ENCODE data around the gene LCN15.
"Not testable (repeated sequence)": the region's sequence is repeated elsewhere in the genome, so short reads cannot be mapped to it uniquely, and the experiment has no call there.

Gene LCN15

GRCh38 chr9:136794281-136794999 is 30.1 kb upstream of the LCN15 start:
- no peak for DNase-seq (ENCODE audit: low spot score)

DNA sequence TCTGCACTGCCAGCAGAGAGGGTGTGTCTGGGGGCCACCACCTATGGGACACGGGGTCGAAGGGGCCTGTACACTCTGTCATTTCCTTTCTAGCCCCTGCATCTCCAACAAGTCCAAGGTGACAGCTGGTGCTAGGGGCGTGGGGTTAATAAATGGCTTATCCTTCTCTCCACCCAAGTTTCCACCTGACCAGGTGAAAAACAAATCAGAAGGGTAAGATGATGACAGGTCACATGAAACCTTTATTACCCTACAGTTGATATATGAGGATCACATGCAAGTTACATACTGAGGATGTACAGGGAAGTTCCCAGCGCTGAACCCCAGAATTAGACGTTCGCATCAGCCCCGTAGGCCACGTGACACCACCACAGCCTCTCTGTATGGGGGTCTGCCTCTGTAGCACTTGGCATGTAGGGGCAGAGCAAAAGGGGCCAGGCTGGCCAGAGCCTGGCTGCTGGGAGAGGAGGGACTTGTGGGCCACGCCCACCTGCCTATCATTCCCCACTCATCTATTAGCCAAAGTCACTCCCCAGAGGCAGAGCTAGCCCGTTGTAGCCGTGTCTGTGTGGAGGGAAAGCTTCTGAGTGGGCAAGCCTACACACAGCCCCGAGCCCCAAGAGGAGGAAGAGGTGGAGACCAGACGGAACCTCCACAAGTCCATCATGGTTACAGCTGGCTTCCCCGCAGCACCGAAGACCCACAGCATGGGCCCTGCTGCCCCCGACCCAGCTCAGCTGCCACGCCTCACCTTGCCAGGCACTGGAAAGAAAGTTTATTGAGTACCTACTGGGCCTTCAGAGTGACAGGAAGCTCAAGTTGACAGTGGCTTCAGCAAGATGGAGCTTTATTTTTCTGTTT is 29.0 kb upstream of the LCN15 start:
- peak; percentile 67 for DNase-seq (ENCODE audit: low spot score)

- no peak for DNase-seq (ENCODE audit: low spot score)
Measured at GRCh38 chr9:136792321-136793085, 28.2 kb upstream of the LCN15 start.

DNA sequence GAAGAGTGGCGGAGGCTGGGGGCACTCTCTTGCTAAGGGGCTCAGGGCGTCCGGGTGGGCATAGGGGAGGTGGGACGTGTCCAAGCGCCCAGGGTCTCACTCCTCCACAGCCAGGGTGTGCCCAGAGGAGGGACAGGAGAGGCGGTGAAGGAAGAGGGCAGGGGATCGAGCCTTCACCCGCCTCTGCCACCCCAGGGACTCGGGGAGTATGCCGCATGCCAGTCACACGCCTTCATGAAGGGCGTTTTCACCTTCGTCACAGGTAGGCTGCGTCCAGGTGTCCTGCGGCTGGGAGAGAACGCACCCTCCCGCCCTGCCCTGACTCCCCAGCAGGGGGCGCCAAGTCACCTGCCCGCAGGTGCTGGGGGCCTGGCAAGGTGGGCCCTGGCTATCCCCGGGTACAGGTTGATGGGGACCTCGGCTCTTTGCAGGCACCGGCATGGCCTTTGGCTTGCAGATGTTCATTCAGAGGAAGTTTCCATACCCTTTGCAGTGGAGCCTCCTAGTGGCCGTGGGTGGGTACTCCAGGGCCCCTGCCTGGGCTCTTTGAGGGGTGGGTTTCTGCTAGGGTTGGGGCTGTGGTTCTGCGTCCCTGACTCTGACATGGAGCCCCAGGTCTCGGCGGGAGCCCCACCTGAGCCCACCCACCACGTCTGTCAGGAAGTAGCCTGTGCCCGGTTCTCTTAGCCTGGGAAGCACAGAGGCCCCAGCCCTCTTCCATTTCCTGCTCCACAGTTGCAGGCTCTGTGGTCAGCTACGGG is 27.4 kb upstream of the LCN15 start:
- DNase-seq (ENCODE audit: low spot score): peak; percentile 67

- peak; percentile 100 for DNase-seq (ENCODE audit: low spot score)
Measured at GRCh38 chr9:136790640-136791515, 26.6 kb upstream of the LCN15 start, which contains the start of gene TMEM141. TSS of gene TMEM141 (plus strand) at chr9:136791344. CDS start at chr9:136791371, 27 bp downstream.

- no peak for DNase-seq (ENCODE audit: low spot score)
Measured at GRCh38 chr9:136789523-136789937, 25.2 kb upstream of the LCN15 start.

GRCh38 chr9:136788644-136789522 is 24.6 kb upstream of the LCN15 start:
- DNase-seq (ENCODE audit: low spot score): not testable (repeated sequence)

GRCh38 chr9:136787690-136788400 is 23.5 kb upstream of the LCN15 start:
- DNase-seq (ENCODE audit: low spot score): peak; percentile 88

- not testable (repeated sequence) for DNase-seq (ENCODE audit: low spot score)
Measured at GRCh38 chr9:136786983-136787382, 22.7 kb upstream of the LCN15 start.

DNA sequence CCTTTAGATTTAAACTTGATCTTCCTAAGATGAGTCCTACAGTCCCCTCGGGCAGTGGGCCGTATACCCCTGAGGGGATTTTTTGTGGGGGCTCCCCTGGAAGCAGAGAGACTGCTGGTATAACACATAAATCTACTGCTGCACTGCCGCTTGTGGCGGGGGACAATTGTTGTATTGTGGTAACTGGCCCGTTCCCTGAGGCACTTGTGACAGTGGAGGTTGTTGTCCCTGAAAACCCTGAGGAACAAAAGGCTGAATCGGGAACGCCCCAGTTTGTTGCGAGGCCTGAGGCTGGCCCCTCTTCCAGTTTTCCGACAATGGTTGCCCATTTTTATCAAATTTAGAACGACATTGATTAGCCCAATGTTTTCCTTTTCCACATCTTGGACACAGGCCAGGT is 22.1 kb upstream of the LCN15 start:
- no peak for DNase-seq (ENCODE audit: low spot score)

DNA sequence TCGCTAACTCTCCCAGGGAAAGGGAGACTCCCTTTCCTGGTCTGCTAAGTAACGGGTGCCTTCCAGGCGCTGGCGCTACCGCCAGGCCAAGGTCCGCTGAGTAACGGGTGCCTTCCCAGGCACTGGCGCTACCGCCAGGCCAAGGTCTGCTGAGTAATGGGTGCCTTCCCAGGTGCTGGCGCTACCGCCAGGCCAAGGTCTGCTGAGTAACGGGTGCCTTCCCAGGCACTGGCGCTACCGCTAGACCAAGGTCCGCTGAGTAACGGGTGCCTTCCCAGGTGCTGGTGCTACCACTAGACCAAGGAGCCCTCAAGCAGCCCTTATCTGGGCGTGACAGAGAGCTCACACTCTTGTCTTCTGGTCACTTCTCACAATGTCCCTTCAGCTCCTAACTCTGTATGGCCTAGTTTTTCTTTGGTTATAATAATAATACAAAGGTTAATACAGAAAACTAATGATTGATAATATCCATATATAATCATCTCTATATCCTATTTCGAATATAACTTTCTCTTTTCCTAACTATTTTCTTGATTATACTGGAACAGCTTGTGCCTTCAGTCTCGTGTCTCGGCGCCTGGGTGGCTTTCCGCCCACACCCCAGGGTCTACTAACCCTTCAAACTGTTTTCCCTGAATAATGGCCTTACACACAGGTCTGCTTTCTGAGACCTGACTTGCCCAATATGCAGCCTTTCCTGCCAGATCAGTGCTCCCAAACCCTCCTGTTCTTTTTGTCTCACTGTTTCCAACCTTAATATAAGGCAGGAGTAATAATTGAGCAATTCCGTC is 21.4 kb upstream of the LCN15 start:
- DNase-seq (ENCODE audit: low spot score): not testable (repeated sequence)

DNA sequence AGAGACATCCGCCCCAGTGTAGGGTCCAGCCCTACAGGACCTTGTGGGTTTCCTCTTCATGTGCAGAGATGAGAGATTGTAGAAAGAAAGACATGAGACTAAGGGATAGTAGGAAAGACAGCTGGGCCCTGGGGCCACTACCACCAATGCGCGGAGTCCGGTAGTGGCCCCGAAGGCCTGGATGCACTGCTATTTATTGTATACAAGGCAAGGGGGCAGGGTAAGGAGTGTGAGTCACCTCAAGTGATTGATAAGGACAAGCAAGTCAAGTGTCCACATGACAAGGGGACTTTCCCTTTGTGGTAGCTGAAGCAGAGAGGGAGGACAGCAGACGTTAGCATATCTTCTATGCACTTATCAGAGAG is 20.7 kb upstream of the LCN15 start:
- no peak for DNase-seq (ENCODE audit: low spot score)

DNA sequence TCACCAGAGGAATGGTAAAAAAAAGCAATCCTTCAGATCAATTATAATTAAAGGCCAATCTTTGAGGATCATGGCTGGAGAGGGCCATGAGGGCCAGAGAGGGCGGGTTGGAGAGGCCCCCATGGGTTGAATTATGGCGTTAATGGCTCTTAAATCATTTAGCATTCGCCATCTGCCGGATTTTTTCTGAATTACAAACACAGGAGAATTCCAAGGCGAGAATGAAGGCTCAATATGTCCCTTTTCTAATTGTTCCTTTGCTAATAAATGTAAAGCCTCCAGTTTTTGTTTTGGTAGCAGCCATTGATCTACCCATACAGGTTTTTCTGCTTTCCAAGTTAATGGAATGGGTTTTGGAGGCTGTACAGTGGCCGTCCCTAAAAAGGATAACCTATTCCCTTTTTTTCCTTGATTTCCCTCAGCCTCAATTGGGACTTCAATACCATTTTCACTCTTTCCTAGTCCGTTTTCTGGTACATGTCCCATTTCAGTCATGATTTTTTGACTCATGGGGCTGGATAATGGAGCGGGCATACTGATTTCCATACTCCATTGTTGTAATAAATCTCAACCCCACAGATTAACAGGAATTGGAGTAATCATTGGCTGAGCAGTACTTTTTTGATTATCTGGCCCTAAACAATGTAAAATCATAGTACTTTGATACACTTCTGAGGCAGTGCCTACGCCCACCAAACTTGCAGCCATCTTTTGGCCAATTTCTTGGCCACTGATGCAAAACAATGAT is 20.1 kb upstream of the LCN15 start:
- peak; percentile 42 for DNase-seq (ENCODE audit: low spot score)

- DNase-seq (ENCODE audit: low spot score): no peak
Measured at GRCh38 chr9:136782452-136782851, 18.1 kb upstream of the LCN15 start.

DNA sequence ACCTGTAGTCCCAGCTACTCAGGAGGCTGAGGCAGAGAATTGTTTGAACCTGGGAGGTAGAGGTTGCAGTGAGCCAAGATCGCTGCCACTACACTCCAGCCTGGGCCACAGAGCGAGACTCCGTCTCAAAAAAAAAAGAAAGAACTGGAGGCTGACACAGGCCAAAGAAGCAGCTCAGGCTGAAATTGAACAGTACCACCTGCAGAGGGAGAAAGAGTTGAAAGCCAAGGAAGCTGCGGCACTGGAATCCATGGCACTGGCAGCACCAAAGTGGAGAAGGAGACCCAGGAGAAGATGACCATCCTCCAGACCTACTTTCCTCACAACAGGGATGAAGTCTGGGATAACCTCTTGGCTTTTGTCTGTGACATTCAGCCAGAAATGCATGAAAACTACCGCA is 15.5 kb upstream of the LCN15 start:
- no peak for DNase-seq (ENCODE audit: low spot score)

DNA sequence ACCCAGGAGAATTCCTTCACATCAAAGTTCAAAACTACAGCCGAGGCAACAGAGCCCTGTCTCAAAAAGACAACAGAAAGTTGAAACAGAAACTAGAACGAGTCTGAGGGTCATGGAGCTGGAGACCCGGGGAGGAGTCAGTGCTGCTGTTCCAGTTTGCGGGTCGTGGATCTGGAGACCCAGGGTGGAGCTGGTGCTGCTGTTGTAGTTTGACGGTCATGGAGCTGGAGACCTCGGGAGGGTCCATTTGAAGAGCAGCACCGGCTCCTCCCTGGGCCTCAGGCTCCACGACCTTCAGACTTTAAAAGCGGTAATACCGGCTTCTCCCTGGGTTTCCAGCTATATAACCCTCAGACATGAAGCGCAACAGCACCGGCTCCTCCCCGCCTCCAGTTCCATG is 13.0 kb upstream of the LCN15 start:
- DNase-seq (ENCODE audit: low spot score): no peak

DNA sequence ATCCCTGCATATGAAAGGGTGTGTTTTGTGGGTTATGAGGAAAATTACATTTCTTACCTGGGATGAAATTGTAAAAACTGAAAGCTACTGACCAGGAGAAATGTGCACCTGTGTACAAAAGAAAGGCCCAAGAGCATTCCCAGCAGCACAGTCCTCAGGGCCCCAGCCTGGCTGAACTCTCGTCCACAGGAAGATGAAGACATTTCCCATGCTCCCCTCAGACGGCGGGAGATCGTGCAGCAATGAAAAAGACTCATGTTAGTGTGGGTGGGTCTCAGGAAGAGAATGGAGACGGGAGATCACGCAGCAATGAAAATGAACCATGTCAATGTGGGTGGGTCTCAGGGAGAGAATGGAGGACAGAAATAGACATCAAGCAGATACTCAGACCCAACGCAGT is 12.6 kb upstream of the LCN15 start:
- DNase-seq (ENCODE audit: low spot score): no peak

DNA sequence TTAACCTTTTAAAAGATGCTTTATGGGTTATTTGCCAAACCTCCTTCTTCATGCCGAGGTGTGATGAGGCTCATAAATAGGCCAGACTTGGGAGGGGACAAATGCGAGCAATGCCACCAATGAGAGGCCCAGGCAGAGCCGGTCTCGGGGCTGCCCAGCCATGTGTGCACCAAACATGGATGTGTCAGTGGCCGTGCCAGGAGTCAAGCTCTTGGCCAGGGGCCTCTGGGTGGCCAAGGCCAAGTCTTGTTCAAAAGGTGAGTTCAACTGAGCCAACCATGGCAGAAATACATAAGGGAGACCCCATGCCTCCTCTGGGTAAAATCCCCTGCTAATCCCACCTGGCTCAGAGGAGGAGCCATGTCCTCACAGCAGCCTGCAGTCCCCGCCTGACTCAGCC is 10.9 kb upstream of the LCN15 start:
- DNase-seq (ENCODE audit: low spot score): no peak
